ENCODE data around the gene KSR1.

Gene KSR1

GRCh38 chr17:27502526-27503324 lies 46.5 kb downstream of the KSR1 start:
- ATAC-seq = no peak
- no peak for TF ChIP-seq RARB (CRISPR knock-in tag; IDR thresholded peaks at IDR 0.05)
- TF ChIP-seq, protein P1, sequence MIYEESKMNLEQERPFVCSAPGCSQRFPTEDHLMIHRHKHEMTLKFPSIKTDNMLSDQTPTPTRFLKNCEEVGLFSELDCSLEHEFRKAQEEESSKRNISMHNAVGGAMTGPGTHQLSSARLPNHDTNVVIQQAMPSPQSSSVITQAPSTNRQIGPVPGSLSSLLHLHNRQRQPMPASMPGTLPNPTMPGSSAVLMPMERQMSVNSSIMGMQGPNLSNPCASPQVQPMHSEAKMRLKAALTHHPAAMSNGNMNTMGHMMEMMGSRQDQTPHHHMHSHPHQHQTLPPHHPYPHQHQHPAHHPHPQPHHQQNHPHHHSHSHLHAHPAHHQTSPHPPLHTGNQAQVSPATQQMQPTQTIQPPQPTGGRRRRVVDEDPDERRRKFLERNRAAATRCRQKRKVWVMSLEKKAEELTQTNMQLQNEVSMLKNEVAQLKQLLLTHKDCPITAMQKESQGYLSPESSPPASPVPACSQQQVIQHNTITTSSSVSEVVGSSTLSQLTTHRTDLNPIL (CRISPR knock-in tag; IDR thresholded peaks at IDR 0.05; ENCODE audit: low read depth) = no peak
- no peak for TF ChIP-seq ZC3H10 (CRISPR knock-in tag; IDR thresholded peaks at IDR 0.05)
- TF ChIP-seq, protein P2, sequence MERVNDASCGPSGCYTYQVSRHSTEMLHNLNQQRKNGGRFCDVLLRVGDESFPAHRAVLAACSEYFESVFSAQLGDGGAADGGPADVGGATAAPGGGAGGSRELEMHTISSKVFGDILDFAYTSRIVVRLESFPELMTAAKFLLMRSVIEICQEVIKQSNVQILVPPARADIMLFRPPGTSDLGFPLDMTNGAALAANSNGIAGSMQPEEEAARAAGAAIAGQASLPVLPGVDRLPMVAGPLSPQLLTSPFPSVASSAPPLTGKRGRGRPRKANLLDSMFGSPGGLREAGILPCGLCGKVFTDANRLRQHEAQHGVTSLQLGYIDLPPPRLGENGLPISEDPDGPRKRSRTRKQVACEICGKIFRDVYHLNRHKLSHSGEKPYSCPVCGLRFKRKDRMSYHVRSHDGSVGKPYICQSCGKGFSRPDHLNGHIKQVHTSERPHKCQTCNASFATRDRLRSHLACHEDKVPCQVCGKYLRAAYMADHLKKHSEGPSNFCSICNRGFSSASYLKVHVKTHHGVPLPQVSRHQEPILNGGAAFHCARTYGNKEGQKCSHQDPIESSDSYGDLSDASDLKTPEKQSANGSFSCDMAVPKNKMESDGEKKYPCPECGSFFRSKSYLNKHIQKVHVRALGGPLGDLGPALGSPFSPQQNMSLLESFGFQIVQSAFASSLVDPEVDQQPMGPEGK (CRISPR knock-in tag; IDR thresholded peaks at IDR 0.05; ENCODE audit: borderline replicate concordance) = no peak
- TF ChIP-seq PPARA (CRISPR knock-in tag; IDR thresholded peaks at IDR 0.05; ENCODE audit: borderline replicate concordance) = no peak
- TF ChIP-seq ISL1 (CRISPR knock-in tag; IDR thresholded peaks at IDR 0.05) = no peak
- TF ChIP-seq ZFP3 (CRISPR knock-in tag; IDR thresholded peaks at IDR 0.05) = no peak
- no peak for TF ChIP-seq OSR1 (CRISPR knock-in tag; IDR thresholded peaks at IDR 0.05)
- TF ChIP-seq ZNF8 (CRISPR knock-in tag; IDR thresholded peaks at IDR 0.05) = no peak
- no peak for TF ChIP-seq ESRRG (CRISPR knock-in tag; IDR thresholded peaks at IDR 0.05)
- no peak for TF ChIP-seq ZNF565 (CRISPR knock-in tag; conservative IDR thresholded peaks at IDR 0.05; ENCODE audit: low read depth)
- TF ChIP-seq CSRNP3 (CRISPR knock-in tag; IDR thresholded peaks at IDR 0.05) = no peak
- TF ChIP-seq ZFP30 (CRISPR knock-in tag; IDR thresholded peaks at IDR 0.05) = no peak
- TF ChIP-seq TCF4 (CRISPR knock-in tag; IDR thresholded peaks at IDR 0.05; ENCODE audit: borderline replicate concordance) = no peak
- TF ChIP-seq ZNF70 (CRISPR knock-in tag; IDR thresholded peaks at IDR 0.05) = no peak
- no peak for TF ChIP-seq ARNTL (CRISPR knock-in tag; IDR thresholded peaks at IDR 0.05; ENCODE audit: borderline replicate concordance, low read depth)
- no peak for TF ChIP-seq TOX (CRISPR knock-in tag; IDR thresholded peaks at IDR 0.05; ENCODE audit: borderline replicate concordance)
- TF ChIP-seq, protein P3, sequence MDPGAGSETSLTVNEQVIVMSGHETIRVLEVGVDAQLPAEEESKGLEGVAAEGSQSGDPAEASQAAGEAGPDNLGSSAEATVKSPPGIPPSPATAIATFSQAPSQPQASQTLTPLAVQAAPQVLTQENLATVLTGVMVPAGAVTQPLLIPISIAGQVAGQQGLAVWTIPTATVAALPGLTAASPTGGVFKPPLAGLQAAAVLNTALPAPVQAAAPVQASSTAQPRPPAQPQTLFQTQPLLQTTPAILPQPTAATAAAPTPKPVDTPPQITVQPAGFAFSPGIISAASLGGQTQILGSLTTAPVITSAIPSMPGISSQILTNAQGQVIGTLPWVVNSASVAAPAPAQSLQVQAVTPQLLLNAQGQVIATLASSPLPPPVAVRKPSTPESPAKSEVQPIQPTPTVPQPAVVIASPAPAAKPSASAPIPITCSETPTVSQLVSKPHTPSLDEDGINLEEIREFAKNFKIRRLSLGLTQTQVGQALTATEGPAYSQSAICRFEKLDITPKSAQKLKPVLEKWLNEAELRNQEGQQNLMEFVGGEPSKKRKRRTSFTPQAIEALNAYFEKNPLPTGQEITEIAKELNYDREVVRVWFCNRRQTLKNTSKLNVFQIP (CRISPR knock-in tag; IDR thresholded peaks at IDR 0.05; ENCODE audit: borderline replicate concordance, low read depth) = no peak

- TF ChIP-seq ARNTL (CRISPR knock-in tag; IDR thresholded peaks at IDR 0.05; ENCODE audit: borderline replicate concordance, low read depth) (no peak), ZNF565 (CRISPR knock-in tag; conservative IDR thresholded peaks at IDR 0.05; ENCODE audit: low read depth) (no peak), SNAI2 (CRISPR knock-in tag; IDR thresholded peaks at IDR 0.05) (no peak), GLIS3 (CRISPR knock-in tag; IDR thresholded peaks at IDR 0.05) (no peak), ZC3H10 (CRISPR knock-in tag; IDR thresholded peaks at IDR 0.05) (no peak), PPARA (CRISPR knock-in tag; IDR thresholded peaks at IDR 0.05; ENCODE audit: borderline replicate concordance) (no peak), TCF4 (CRISPR knock-in tag; IDR thresholded peaks at IDR 0.05; ENCODE audit: borderline replicate concordance) (no peak), ZNF70 (CRISPR knock-in tag; IDR thresholded peaks at IDR 0.05) (no peak), ZFP3 (CRISPR knock-in tag; IDR thresholded peaks at IDR 0.05) (no peak), BACH2 (CRISPR knock-in tag; IDR thresholded peaks at IDR 0.05; ENCODE audit: borderline replicate concordance) (no peak), ESRRG (CRISPR knock-in tag; IDR thresholded peaks at IDR 0.05) (no peak), RARB (CRISPR knock-in tag; IDR thresholded peaks at IDR 0.05) (no peak), CSRNP3 (CRISPR knock-in tag; IDR thresholded peaks at IDR 0.05) (no peak), ZFP30 (CRISPR knock-in tag; IDR thresholded peaks at IDR 0.05) (no peak), OSR1 (CRISPR knock-in tag; IDR thresholded peaks at IDR 0.05) (no peak), TOX (CRISPR knock-in tag; IDR thresholded peaks at IDR 0.05; ENCODE audit: borderline replicate concordance) (no peak)
- TF ChIP-seq, protein P2 (CRISPR knock-in tag; IDR thresholded peaks at IDR 0.05; ENCODE audit: borderline replicate concordance) = no peak
- TF ChIP-seq, protein P1 (CRISPR knock-in tag; IDR thresholded peaks at IDR 0.05; ENCODE audit: low read depth) = no peak
- TF ChIP-seq, protein P4, sequence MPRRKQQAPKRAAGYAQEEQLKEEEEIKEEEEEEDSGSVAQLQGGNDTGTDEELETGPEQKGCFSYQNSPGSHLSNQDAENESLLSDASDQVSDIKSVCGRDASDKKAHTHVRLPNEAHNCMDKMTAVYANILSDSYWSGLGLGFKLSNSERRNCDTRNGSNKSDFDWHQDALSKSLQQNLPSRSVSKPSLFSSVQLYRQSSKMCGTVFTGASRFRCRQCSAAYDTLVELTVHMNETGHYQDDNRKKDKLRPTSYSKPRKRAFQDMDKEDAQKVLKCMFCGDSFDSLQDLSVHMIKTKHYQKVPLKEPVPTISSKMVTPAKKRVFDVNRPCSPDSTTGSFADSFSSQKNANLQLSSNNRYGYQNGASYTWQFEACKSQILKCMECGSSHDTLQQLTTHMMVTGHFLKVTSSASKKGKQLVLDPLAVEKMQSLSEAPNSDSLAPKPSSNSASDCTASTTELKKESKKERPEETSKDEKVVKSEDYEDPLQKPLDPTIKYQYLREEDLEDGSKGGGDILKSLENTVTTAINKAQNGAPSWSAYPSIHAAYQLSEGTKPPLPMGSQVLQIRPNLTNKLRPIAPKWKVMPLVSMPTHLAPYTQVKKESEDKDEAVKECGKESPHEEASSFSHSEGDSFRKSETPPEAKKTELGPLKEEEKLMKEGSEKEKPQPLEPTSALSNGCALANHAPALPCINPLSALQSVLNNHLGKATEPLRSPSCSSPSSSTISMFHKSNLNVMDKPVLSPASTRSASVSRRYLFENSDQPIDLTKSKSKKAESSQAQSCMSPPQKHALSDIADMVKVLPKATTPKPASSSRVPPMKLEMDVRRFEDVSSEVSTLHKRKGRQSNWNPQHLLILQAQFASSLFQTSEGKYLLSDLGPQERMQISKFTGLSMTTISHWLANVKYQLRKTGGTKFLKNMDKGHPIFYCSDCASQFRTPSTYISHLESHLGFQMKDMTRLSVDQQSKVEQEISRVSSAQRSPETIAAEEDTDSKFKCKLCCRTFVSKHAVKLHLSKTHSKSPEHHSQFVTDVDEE (CRISPR knock-in tag; IDR thresholded peaks at IDR 0.05) = no peak
- ATAC-seq = no peak
Measured at GRCh38 chr17:27503611-27504010, 47.4 kb downstream of the KSR1 start.

Data from SK-N-SH treated with all-trans-retinoic acid at 6 μM for 48 hours (cell line).